Cortex of kidney (tissue), 1 donor: Measurements from ENCODE around the gene SLC39A7.

ENCODE experiments used
- DNase-seq: peaks from one replicate; lab custom pipeline; 2025; lab: John Stamatoyannopoulos, UW

The SLC39A7 gene

DNA sequence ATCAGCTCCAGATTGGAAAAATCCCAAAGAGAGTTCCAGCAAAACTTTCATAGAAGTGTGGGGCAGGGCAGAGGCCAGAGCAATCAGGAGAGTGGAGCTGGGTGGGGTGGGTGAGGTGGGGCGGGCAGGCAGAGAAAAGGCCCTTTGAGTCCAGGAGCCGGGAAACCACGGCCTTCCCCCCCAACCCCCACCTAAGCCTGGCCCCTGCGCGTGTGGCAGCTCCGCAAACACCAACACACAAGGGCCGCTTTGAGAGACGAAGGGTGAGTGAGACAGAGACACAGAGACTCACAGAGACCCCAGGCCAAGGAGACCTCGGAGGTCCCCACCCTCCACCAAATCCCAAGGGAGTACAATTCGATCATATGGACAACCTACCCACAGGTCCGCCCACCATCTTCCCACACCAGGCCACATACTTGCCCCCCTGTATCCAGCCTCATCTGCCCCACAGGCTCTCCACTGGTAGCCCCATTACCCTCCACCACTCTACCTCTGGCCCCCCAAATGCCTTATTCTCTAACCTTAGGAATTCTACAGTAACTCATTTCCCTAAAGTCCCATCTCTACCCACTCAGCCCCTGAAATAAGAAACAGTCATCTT lies 10.1 kb upstream of the SLC39A7 start:
- DNase-seq = no peak

DNA sequence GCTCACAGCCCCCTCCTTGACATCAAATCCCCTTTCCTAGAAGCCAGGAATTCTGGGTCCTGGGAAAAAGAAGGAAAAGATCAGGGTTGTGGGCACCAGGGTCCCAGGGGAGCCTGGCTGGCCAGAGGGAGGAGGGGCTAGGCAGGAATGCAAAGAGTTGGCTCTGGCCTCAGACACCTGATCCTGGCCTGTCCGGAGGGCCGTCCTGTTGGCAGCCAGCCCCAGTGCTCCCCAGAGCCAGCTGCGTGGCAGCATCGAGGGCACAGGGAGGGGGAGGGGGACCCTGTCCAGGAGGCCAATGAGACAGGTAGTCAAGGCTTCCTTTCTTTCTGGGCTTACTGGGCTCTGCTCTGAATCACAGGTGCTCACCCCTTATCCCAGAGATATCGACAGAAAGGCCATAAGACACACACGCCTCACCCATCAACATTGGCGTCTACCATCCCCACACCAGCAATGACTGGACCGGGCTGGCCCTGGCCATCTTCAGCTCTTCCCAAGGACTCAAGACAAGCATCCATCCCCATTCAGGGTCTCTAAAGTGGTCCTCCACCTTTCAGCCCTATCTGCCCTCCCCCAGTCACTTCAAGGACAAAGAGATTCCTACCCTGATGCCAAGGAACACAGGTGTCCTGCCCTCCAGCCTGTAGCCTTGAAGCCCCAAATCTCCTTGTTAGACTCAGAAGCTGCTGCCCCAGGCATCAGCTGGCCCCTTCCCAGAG lies 9.1 kb upstream of the SLC39A7 start:
- no peak for DNase-seq

DNA sequence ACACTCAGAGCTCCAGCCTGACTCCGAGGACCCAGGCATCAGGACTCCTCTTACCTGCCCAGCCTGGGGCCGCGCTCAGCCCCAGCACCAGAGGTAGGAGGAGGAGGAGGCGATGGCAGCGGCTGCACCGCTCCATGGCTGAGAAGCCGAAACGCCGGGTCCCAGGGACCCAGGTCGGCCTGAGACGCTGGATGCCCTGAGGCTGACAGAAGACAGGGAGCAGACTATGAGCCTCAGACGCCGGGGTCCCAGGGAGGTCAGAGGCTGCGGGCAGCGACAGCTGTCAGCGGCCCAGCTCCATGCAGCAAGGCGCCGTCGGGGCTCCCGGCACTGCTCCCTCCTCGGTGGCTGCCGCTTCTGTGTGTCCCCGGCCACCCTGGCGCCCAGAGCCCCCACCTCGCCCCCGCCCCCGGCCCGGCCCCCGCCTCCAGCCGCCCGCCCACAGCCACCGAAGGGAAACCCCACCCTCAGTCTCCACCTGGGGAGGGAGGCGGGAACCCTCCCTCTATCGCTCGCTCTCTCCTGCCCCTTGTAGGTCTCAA lies 8.5 kb upstream of the SLC39A7 start, which contains the start of gene COL11A2:
COL11A2 (minus strand) TSS at position 363 of the 542 bp plus-strand sequence; CDS start at position 136, 227 bp downstream.
- no peak for DNase-seq

DNA sequence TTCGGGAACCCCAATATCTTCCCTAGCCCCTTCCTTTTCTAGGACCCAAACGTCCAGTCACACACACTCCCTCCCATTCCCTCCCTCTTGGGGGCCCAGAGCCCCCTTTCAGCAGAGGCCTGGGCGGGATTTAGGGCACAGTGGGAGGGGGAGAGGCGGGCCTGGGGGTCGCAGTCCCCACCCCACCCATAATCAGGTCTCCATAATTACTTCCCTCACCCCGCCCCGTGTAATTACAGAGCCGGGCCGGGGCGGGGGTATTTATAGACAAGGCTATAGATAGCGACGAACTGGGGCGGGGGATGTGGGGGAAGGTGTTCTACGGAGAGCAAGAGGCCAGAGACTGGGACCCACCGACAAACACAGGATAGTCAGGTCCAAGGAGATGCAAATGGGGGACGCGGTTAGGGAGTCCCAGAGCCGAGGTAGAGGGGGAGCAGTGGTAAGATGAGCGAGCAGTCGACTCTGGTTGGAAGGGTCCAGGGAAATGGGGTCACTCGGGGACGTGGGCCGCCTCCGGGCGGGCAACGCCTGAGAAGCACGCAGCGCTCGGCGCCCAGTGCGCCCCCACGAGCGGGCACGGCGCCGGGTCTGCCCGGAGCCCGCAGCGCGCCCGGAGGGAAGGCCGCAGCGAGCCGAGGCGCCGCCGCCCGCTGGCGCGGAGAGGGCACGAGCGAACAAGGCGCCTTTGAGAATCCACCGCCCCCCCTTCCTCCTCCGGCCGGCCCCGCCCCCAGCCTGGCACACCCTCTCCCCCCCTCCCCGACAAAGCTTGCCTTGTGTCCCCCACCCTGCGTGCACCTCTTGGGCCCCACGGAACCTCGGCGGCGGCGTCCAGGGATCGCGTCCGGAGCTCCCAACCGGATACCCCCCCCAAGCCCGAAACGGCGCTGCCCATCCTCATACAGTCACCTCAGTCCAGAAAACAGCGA lies 7.7 kb upstream of the SLC39A7 start:
- DNase-seq = no peak

DNA sequence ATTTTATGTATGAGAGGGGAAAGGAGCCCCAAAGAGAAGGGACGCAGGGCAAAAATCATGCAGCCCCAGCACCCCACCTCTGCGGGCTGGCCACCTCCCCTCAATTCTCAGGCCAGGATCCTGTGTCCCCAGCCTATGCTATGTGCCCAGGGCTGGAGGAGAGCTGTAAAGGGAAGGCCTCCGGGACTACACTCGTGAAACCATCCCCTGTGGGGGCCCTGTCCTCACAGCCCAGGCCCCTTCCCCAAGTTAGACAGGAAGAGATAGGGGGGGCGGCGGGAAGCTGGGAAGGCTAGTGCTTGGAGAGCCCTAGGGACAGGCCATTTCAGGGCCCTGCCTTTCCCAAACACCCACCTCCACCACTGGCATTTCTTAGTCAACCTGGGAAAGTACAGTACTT lies 7.0 kb upstream of the SLC39A7 start:
- no peak for DNase-seq

DNA sequence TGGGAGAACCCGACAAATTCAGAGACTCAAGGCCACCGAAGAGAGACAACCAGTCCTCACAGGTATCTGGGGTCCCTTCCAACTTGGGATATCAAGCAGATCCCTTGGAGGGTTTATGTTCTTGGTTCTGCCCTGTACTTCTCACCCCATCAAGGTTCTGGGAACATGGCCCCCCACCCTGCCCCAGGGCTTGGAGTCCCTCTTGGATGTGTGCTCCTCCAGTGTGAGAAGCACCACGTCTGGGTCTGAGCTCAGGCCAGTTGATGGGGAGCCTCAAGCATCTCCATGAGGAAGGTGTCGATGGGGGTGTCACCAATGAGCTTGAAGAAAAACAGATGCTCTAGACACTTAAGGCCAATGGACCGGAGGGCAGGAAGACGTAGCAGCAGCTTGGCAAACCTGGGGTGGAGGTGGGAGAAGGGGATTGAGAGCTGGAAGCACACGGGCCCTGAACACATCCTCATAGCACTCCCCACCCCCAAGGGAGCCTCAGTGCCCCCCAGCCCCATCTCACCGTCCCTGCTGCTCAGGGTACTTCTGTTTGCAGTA lies 6.2 kb upstream of the SLC39A7 start:
- no peak for DNase-seq

DNA sequence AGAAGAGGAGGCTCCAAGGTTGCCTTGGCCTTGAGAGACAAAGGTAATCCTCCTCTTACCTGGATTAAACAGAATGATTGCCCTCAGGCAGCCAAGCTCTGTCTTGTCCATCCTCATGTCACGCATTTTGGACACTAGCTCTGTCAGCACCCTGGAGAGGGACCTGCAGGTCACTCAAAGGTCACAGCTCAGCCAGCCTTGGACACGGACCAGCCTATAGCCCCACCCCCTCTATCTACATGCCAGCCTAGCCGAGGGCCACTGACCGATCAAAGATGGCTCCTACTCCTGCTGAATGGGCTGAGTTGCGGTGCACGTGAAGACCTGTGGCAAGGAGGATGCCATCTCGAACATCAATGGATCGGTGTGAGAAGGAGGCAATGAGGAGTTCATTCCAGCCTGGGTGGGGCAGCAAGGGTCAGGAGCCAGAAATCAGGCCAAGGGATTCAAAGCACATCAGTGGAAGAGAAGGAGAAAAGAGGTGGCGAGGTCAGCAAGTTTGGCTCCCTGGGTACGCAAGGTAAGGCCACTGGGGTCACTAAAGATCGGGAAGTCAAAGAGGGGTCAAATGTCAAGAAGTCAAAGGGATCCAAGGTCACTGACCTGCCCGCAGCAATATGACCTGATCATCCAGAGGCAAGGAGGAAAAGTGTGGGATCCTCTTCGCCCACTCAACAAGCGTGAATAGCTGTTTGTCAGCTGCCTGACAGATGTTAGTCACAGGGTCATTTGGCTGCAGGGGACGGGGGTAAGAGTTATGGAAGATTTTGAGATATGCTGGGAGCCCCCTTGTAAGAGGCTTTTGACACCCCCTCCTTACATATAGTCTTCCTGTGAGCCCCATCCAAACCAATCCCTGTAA lies 5.1 kb upstream of the SLC39A7 start:
- no peak for DNase-seq

DNA sequence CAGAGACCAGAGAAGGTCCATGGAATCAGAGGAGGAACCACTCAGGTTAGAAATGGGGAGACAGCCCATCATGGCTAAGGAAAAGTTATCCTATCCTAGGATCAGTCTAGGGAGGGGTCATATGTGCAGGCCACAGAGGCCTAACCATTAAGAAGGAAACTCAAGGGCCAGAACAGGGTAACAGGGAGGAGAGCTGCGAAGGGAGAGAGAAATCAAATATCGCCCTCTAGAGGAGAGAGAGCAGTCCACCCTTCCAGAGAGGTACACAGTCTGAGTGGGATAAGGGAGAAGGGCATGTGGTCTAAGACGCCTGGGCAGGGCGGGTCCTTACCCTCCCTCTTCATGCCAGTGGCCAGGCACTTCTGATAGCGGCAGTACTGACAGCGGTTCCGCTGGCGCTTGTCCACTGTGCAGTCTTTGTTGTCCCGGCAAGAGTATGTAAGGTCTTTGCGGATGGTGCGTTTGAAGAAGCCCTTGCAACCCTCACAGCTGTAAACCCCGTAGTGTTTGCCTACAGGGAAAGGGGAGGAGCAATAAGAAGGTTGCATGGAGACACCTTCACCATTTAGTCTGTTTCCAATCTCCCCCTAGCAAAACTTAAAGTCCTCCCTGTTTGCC lies 3.1 kb upstream of the SLC39A7 start:
- DNase-seq = no peak

DNA sequence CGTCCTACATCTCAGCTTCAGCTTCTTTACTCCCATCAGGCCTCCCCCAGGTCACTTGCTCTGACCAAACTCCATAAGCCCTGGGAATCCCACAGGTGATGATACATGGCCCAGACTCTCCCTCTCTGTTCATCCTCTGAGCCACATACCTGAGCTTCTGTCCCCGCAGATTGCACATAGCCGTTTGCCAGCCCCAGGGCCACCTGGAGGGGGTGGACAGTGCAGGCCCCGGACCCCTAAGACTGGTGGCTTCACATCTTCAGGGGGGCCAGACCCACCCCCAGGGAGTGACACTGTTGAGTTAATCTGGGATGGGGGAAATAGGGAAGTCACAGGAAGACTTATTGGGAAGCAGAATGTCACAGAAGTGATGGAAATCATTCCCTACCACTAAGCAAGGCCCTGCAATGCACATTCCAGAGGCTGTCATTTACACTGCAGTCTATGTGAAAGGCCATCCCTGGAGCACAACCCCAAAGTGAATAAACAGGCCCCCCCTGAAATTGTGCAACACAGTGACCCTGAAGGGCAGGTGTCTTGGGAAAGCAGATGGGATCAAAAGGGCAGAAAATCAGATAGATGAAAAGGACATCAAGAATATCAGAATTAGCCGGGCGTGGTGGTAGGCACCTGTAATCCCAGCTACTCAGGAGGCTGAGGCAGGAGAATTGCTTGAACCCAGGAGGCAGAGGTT lies 2.4 kb upstream of the SLC39A7 start:
- no peak for DNase-seq

DNA sequence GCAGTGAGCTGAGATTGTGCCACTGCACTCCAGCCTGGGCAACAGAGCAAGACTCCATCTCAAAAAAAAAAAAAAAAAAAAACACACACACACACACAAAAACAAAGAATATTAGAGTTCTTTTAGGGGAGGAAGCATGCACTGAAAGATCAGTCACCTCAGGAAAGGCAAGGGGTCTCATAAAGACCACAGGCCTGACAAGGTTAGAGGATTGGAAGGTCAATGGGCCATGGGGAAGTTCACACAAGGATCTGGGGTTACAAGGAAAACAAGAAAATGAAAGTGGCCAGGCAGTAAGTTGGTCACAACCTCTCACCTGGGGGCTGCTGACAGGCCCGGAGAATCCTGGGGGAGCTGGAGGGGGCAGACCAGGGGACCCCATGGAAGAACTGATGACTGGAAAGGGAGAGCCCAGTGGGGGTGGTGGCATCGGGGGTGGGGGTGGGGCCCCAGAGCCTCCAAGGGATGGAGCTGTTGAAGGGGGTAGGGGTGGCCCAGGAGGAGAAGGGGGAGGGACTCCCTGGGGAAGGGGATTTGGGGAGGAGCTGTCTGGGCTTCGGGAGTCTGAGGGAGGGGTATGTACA lies 1.7 kb upstream of the SLC39A7 start:
- DNase-seq = no peak

DNA sequence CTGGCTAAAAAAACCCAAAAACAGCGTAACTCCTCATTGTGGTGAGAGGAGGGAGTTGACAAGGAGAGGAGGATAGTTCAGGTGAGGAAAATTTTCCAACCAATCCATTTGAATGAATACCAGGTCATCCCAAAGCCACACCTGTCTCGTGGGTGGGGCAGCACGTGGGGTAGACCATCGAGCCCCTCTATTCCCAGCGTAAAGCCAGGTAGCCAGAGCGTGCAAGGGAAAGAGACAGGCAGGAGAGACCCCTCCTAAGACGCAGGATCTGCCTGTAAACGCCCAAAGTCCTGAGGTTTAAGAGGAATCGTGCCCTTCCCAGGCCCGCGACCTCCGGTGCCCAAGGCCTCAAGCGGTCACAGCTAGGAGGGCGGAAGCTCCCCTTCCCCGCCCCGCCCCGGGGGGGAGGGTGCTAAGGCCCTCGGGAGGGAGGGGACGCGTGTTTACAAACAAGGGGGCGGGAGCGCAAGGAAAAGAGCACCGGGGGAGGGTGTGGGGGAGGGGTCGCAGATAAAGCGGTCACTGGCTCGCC lies 914 bp upstream of the SLC39A7 start:
- no peak for DNase-seq

DNA sequence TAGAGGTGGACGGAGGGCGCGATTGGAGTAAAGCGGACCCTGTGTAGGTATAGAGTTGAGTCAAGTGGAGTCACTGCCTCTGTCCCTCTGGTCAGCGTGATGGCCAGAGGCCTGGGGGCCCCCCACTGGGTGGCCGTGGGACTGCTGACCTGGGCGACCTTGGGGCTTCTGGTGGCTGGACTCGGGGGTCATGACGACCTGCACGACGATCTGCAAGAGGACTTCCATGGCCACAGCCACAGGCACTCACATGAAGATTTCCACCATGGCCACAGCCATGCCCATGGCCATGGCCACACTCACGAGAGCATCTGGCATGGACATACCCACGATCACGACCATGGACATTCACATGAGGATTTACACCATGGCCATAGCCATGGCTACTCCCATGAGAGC lies 479 bp downstream of the SLC39A7 start:
- DNase-seq = no peak

DNA sequence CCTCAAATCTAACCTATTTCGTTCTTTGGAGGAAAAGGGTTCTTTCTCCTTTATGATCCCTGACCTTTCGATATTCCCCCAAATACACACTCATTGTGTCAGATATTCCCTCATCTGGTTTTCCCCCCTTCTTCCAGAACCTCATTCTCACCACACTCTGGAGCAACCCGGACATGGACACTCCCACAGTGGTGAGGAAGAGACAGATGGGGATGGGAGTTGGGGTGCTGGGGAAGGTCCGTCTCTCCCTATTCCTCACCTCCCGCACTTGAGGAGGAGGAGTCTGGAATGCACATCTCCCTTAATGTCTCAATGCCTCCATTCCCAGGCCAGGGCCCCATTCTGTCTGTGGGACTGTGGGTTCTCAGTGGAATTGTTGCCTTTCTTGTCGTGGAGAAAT lies 1.3 kb downstream of the SLC39A7 start:
- DNase-seq = no peak

DNA sequence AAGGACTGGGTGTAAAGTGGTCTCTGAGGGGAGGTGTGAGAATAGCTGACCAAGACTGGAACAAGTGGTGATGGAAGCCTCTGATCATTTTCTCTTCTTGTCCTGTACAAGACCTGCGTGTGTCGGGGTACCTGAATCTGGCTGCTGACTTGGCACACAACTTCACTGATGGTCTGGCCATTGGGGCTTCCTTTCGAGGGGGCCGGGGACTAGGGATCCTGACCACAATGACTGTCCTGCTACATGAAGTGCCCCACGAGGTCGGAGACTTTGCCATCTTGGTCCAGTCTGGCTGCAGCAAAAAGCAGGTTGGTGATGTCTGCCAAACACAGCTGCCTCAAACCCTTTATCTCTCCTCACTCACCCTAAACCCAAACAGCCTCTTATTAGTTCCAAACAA lies 2.1 kb downstream of the SLC39A7 start:
- no peak for DNase-seq

DNA sequence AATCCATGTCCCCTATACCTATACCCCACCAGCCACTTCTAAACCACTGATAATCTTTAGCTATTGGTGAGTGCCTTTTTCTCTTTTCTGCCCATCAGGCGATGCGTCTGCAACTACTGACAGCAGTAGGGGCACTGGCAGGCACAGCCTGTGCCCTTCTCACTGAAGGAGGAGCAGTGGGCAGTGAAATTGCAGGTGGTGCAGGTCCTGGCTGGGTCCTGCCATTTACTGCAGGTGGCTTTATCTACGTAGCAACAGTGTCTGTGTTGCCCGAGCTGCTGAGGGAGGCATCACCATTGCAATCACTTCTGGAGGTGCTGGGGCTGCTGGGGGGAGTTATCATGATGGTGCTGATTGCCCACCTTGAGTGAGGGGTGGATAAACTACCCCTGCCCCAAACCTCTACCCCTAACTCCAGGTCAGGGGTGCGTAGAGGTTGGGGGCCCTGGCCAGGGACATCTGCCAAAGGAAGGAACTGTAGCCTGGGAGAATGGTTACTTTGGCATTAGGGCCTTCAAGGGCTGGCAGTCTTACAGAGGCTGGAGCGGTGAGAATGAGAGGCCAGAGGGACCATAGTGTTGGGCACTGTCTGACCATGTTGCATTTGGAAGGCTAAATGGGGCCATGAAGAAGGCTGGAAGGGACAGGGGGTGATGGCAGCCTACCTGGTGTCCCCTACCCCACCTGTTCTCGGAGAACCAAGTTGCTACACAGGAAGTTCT lies 2.9 kb downstream of the SLC39A7 start:
- no peak for DNase-seq

DNA sequence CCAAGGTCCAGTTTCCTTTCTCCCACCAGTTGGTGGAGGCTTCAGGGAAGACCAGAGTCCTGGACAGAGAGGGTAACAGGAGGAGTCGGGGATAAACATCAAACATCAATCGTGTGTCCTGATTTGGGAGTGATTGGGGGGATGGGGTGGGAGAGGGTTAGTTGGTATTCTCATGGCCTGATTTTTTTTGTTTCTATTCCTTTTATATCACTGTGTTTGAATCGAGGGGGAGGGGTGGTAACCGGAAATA lies 3.4 kb downstream of the SLC39A7 start:
- no peak for DNase-seq

DNA sequence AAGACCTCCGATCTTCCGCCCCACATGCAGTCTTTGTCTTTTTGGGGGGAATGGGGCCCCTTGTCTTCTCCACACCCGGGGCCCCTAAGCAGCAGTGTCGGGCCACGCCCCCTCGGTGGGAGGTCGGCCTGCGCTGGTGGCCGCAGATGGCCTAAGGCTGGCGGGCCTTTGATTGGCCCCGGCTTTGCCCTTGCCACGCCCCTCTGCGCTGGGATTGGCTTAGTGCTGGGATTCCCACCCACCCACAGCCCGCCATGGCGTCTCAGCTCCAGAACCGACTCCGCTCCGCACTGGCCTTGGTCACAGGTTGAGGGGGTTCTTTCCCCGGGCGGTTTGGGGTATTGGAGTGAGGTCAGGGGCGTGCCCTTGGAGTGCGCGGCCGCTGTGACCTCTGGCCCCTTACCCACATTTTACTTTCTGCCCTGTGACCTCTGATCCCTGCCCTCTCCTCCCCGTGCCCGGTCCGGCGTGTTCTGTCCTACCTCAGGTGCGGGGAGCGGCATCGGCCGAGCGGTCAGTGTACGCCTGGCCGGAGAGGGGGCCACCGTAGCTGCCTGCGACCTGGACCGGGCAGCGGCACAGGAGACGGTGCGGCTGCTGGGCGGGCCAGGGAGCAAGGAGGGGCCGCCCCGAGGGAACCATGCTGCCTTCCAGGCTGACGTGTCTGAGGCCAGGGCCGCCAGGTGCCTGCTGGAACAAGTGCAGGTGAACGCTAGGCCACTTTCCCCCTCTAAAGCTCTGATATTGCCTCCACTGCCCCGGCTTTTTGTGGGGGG lies 3.9 kb downstream of the SLC39A7 start, which contains the start of gene HSD17B8:
HSD17B8 (plus strand) TSS at position 241 of the 776 bp plus-strand sequence; CDS start at position 255, 14 bp downstream.
- DNase-seq = no peak
